ENCODE results near the gene RBMS1. TPM values are rescaled to one million over a fixed set of nuclear protein-coding genes. Genes with fewer than 3 reads are reported as not detected.

Gene RBMS1
- total RNA-seq, 1 donor from 2014 or later = 136 TPM

- H3K36me3 Mint-ChIP-seq (ENCODE audit: low read depth, unreplicated experiment) = no peaks in the 10 kb centered on the region
- no peak overlapping the region for H3K4me3 Mint-ChIP-seq (ENCODE audit: unreplicated experiment)
- TF ChIP-seq CTCF (IDR thresholded peaks at IDR 0.05; ENCODE audit: unreplicated experiment) = peak; percentile 63
- H3K9me3 Mint-ChIP-seq (ENCODE audit: unreplicated experiment) = no peaks in the 10 kb centered on the region
- H3K4me1 Mint-ChIP-seq (ENCODE audit: unreplicated experiment) = peaks cover 69% of the 10 kb centered on the region
- no peak overlapping the region for H3K27ac Mint-ChIP-seq (ENCODE audit: unreplicated experiment)
- H3K27me3 Mint-ChIP-seq (ENCODE audit: unreplicated experiment) = peaks cover 7% of the 10 kb centered on the region
- peak; percentile 53 for DNase-seq (ENCODE audit: low spot score)
These were observed 169.3 kb downstream of the RBMS1 start for GRCh38 chr2:160324161-160324800.

DNA sequence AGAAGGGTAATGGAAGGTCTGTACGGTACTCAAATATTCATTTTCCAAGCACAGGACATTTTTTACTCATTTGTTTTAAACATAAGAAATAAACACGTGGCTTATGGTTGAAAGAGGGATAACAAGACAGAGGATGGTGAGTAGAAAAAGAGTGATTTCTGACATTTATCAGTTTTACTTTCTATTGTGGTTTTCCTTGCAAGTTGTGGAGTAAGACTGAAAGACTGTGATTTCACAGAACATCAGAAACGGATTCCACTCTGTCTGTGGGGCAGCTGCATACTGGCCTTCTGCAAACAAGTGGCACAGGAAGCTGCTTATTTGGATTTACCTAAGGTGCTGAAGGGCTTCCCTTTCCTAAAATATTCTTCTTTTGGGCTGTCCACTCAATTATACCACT lies 171.3 kb downstream of the RBMS1 start:
- Mint-ChIP-seq H3K27ac (ENCODE audit: unreplicated experiment) (no peak overlapping the region), H3K4me3 (ENCODE audit: unreplicated experiment) (no peak overlapping the region), H3K4me1 (ENCODE audit: unreplicated experiment) (peaks cover 57% of the 10 kb centered on the region), H3K9me3 (ENCODE audit: unreplicated experiment) (no peaks in the 10 kb centered on the region), H3K27me3 (ENCODE audit: unreplicated experiment) (peaks cover 7% of the 10 kb centered on the region), H3K36me3 (ENCODE audit: low read depth, unreplicated experiment) (no peaks in the 10 kb centered on the region)
- DNase-seq (ENCODE audit: low spot score) = no peak
- no peak for TF ChIP-seq CTCF (IDR thresholded peaks at IDR 0.05; ENCODE audit: unreplicated experiment)

DNA sequence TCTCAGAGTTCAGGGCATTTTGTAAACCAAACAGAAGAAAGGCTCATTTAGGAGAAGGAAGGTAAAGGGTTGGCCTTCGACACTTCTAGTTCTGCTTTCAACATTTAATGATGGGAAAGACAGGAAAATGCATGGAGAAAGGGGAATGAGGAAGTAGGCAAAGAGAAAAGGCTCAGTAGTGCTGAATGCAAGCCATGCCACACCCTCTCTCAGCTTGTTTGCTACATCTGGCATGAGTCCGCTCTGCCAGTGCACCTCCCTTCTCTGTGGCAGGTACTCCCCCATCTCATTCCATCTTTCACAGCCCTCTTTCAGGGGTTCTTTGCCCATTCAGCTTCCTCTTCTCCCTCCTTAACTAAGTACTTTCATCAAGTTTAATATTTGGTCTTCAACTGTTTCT lies 172.6 kb downstream of the RBMS1 start:
- TF ChIP-seq CTCF (IDR thresholded peaks at IDR 0.05; ENCODE audit: unreplicated experiment) = no peak
- peaks cover 49% of the 10 kb centered on the region for H3K4me1 Mint-ChIP-seq (ENCODE audit: unreplicated experiment)
- H3K27me3 Mint-ChIP-seq (ENCODE audit: unreplicated experiment) = peaks cover 7% of the 10 kb centered on the region
- DNase-seq (ENCODE audit: low spot score) = no peak
- no peaks in the 10 kb centered on the region for H3K9me3 Mint-ChIP-seq (ENCODE audit: unreplicated experiment)
- H3K27ac Mint-ChIP-seq (ENCODE audit: unreplicated experiment) = peak overlapping the region; percentile 55
- no peaks in the 10 kb centered on the region for H3K36me3 Mint-ChIP-seq (ENCODE audit: low read depth, unreplicated experiment)
- no peak overlapping the region for H3K4me3 Mint-ChIP-seq (ENCODE audit: unreplicated experiment)

DNA sequence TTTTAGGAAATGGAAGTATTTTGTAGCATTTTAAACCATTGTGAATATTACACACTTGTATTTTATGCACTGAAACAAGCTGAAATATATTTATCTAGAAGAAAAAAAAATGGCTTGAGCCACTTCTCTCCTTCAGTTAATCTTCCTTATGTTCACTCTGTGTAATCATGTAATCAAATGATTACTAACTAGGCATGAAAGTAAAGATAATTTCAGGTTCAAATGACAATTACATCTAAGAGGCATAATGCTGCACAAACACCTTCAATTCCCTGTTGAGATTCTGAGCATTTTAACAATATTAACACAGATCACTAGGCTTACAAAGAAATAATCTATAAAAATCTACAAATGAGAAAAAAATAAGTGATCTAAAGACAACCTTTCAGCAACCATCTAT lies 173.9 kb downstream of the RBMS1 start:
- H3K27ac Mint-ChIP-seq (ENCODE audit: unreplicated experiment) = no peak overlapping the region
- H3K4me1 Mint-ChIP-seq (ENCODE audit: unreplicated experiment) = peaks cover 36% of the 10 kb centered on the region
- no peak for TF ChIP-seq CTCF (IDR thresholded peaks at IDR 0.05; ENCODE audit: unreplicated experiment)
- H3K27me3 Mint-ChIP-seq (ENCODE audit: unreplicated experiment) = peaks cover 7% of the 10 kb centered on the region
- no peak overlapping the region for H3K4me3 Mint-ChIP-seq (ENCODE audit: unreplicated experiment)
- H3K36me3 Mint-ChIP-seq (ENCODE audit: low read depth, unreplicated experiment) = no peaks in the 10 kb centered on the region
- H3K9me3 Mint-ChIP-seq (ENCODE audit: unreplicated experiment) = no peaks in the 10 kb centered on the region
- DNase-seq (ENCODE audit: low spot score) = no peak

DNA sequence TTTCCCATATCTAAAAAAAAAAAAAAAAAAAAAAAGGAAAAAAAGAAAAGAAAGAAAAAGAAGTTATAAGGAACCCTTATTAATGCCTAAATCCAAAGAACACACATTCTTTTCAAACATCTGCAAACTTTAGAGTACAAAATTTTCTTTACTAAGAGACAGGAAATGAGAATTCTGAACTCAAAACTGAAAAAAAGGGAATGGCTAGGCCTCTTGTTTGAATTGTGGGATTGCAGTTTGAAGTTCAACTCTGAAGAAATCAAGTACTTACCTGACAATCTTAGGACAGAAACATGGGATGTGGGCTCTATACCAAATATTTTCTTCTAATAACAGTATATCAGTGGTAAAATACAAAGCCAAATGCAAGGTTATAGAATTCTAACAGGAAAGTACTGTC lies 175.4 kb downstream of the RBMS1 start:
- Mint-ChIP-seq H3K36me3 (ENCODE audit: low read depth, unreplicated experiment) (no peaks in the 10 kb centered on the region), H3K9me3 (ENCODE audit: unreplicated experiment) (no peaks in the 10 kb centered on the region), H3K4me3 (ENCODE audit: unreplicated experiment) (no peak overlapping the region), H3K27me3 (ENCODE audit: unreplicated experiment) (peaks cover 7% of the 10 kb centered on the region), H3K4me1 (ENCODE audit: unreplicated experiment) (peaks cover 30% of the 10 kb centered on the region), H3K27ac (ENCODE audit: unreplicated experiment) (no peak overlapping the region)
- no peak for TF ChIP-seq CTCF (IDR thresholded peaks at IDR 0.05; ENCODE audit: unreplicated experiment)
- DNase-seq (ENCODE audit: low spot score) = no peak
